ENCODE results near the gene FLT1.

FLT1 gene

DNA sequence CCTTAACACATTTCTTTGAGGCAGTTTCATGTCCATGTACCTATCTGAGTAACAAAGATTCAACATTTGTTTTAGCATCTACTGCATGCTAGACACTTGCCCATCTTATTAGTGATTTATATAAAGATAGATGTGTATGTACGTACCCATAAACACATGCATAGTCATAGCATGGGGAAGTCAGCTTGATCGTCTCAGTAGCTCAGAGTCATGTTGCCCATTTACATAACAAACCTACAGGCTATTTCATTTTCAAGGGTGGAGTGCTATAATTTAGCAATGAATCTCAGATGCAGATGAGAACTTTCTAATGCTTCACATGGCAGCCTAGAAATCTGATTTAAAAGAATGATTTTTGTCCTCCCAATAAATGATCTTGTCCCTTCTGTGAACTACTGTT is 23.5 kb downstream of the FLT1 start (continued):
- TF ChIP-seq ZBTB49 (tag by site-specific recombination; IDR thresholded peaks at IDR 0.05; ENCODE audit: low read depth) (no peak), ZFP69B (tag by site-specific recombination; IDR thresholded peaks at IDR 0.05) (no peak), ZNF768 (tag by site-specific recombination; IDR thresholded peaks at IDR 0.05) (no peak)

DNA sequence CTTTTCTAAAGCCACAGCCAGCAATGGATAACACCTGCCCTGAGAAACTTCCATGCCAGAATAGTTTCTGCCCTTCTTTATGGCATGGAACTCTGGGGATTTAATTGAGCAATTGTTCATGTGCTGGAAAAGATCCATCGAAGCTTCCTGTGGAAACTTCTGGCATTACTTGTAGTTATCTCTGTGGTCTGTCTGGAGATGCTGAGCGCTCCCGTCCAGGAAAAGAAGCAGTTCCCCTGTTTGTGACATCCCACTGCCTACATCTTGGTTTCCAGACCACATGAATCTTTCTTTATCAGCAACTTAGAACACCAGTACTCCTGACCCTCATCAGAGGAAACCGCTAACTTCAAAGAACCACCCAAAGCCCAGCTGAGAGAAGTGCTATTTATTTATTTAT is 24.6 kb downstream of the FLT1 start:
- Histone ChIP-seq H3K27ac (ENCODE audit: extremely low read depth, low read depth, low read length) (no peak overlapping the region), H3K9me3 (ENCODE audit: control insufficient read depth, insufficient read depth, low read depth, low read length) (no peaks in the 10 kb centered on the region), H3K4me3 (ENCODE audit: low read depth, low read length) (no peak overlapping the region), H3K4me1 (ENCODE audit: control insufficient read depth, insufficient read depth, low read length) (peaks cover 15% of the 10 kb centered on the region), H3K36me3 (ENCODE audit: control insufficient read depth in 2 of 2, insufficient read depth in 1 of 2, low read length in 2 of 2) (peaks cover 0 to 5% of the 10 kb centered on the region in 2 experiments; a peak in 1 of 3 replicates)
- POLR2A ChIA-PET = no interaction called here
- CTCF ChIA-PET = interaction anchor here (0.6 kb wide), 1 partner anchor 38 kb away, joined by 5 read pairs; no protein-coding TSS in a partner anchor
- TF ChIP-seq ZNF555 (tag by site-specific recombination; conservative IDR thresholded peaks at IDR 0.05) (no peak), ZNF239 (tag by site-specific recombination; IDR thresholded peaks at IDR 0.05) (no peak), ZNF639 (tag by site-specific recombination; IDR thresholded peaks at IDR 0.05) (no peak), ZNF747 (tag by site-specific recombination; IDR thresholded peaks at IDR 0.05) (no peak), ZNF324 (tag by site-specific recombination; IDR thresholded peaks at IDR 0.05) (no peak), ZNF19 (tag by site-specific recombination; IDR thresholded peaks at IDR 0.05; ENCODE audit: low read depth) (no peak), ZNF621 (tag by site-specific recombination; IDR thresholded peaks at IDR 0.05) (no peak)

DNA sequence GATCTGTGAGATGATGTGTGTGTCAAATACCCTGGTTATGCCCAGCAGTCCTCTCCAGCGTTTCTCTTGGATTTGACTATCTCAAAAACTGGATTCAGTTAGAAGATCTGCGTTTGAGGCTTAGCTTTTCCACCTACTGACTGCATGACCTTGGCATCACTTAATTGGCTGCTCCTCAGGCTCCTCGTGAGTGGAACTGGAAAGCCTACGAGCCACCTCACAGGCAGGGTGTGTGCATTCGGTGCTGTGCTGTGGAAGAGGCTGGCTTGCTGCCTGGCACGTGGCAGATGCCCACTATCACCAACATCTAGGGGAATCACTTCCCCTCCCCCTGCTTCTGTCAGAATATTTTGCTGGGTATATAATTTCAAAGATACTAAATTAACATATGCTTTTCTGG is 25.6 kb downstream of the FLT1 start:
- no peak for TF ChIP-seq PRDM4 (tag by site-specific recombination; IDR thresholded peaks at IDR 0.05)
- no peak for TF ChIP-seq ZNF184 (tag by site-specific recombination; IDR thresholded peaks at IDR 0.05)
- no peak for TF ChIP-seq YY2 (tag by site-specific recombination; IDR thresholded peaks at IDR 0.05)
- no peak for TF ChIP-seq ZNF677 (tag by site-specific recombination; IDR thresholded peaks at IDR 0.05)
- no peak for TF ChIP-seq ZBTB49 (tag by site-specific recombination; IDR thresholded peaks at IDR 0.05; ENCODE audit: low read depth)
- no peak for TF ChIP-seq ZNF221 (tag by site-specific recombination; IDR thresholded peaks at IDR 0.05; ENCODE audit: borderline replicate concordance)
- TF ChIP-seq, protein P1, sequence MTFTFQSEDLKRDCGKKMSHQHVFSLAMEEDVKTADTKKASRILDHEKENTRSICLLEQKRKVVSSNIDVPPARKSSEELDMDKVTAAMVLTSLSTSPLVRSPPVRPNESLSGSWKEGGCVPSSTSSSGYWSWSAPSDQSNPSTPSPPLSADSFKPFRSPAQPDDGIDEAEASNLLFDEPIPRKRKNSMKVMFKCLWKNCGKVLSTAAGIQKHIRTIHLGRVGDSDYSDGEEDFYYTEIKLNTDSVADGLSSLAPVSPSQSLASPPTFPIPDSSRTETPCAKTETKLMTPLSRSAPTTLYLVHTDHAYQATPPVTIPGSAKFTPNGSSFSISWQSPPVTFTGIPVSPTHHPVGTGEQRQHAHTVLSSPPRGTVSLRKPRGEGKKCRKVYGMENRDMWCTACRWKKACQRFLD (tag by site-specific recombination; IDR thresholded peaks at IDR 0.05) = no peak
- TF ChIP-seq SP7 (tag by site-specific recombination; IDR thresholded peaks at IDR 0.05) = no peak
- no peak for TF ChIP-seq ZNF629 (tag by site-specific recombination; IDR thresholded peaks at IDR 0.05)
- no peak for TF ChIP-seq ZNF16 (tag by site-specific recombination; IDR thresholded peaks at IDR 0.05; ENCODE audit: low read depth)
- no peak for TF ChIP-seq ZNF175 (tag by site-specific recombination; IDR thresholded peaks at IDR 0.05)
- no peak for TF ChIP-seq ZNF157 (tag by site-specific recombination; IDR thresholded peaks at IDR 0.05)
- ChIA-PET CTCF (interaction anchor here (0.7 kb wide), 1 partner anchor 17 kb away, joined by 4 read pairs; no protein-coding TSS in a partner anchor), POLR2A (no interaction called here)

More for the DNA sequence above, 25.6 kb downstream of the FLT1 start:
- H3K27ac ChIP-seq (ENCODE audit: extremely low read depth, low read depth, low read length) = no peak overlapping the region
- peaks cover 0 to 13% of the 10 kb centered on the region in 2 experiments; a peak in 1 of 3 replicates for H3K36me3 ChIP-seq (ENCODE audit: control insufficient read depth in 2 of 2, insufficient read depth in 1 of 2, low read length in 2 of 2)
- no peaks in the 10 kb centered on the region for H3K9me3 ChIP-seq (ENCODE audit: control insufficient read depth, insufficient read depth, low read depth, low read length)
- H3K4me1 ChIP-seq (ENCODE audit: control insufficient read depth, insufficient read depth, low read length) = peaks cover 10% of the 10 kb centered on the region
- no peak overlapping the region for H3K4me3 ChIP-seq (ENCODE audit: low read depth, low read length)
